Measurements from ENCODE around the gene CCT5.

CCT5 gene

DNA sequence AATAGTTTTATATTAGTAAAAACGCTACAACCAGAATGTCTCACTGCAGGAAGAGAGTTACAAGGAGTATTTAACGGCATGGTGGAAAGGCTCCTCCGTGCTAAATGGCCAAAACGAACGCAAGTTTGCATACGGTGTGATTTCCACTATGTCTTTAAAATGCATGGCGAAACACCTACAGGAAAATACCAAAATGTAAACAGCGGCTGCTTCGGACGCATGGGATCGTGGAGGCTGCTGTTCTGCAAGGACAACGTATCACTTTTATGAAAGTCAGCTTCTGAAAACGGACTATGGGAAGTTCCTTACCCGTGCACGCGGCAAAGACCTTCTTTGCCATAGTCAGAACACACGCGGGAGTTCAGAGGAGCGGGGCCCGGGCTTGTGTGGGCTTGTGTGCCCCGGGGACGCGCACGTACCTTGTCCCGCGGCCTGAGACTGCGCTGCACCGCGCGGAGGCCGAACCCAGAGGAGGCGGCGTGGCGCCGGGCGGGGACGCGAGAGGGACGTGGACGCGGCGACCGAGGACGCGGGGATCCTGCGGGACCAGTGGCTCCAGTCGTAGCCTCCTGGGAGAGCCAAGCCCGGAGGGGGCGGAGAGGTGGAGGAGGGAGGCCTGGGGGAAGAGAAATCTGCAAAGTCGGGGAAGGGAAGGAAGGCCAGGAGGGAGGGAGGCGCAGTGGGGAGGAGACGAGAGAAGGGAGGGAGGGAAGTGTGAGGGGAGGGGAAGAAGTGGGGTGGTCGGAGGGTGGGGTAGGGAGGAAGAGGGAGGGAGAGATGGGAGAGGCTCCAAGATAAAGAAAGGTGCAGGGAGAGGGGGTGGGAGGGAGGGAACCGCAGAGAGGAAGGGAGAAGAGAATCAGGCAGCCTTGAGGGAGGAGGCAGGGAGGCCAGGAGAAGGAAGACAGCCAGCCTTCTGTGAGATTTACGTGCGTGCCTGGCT, 57.4 kb downstream of the CCT5 start, which contains the start of gene CMBL:
TSS of gene CMBL (minus strand) at position 697 of the 943 bp plus-strand sequence. CDS start 17,140 bp downstream, outside the sequence.
- TF ChIP-seq, protein P1, sequence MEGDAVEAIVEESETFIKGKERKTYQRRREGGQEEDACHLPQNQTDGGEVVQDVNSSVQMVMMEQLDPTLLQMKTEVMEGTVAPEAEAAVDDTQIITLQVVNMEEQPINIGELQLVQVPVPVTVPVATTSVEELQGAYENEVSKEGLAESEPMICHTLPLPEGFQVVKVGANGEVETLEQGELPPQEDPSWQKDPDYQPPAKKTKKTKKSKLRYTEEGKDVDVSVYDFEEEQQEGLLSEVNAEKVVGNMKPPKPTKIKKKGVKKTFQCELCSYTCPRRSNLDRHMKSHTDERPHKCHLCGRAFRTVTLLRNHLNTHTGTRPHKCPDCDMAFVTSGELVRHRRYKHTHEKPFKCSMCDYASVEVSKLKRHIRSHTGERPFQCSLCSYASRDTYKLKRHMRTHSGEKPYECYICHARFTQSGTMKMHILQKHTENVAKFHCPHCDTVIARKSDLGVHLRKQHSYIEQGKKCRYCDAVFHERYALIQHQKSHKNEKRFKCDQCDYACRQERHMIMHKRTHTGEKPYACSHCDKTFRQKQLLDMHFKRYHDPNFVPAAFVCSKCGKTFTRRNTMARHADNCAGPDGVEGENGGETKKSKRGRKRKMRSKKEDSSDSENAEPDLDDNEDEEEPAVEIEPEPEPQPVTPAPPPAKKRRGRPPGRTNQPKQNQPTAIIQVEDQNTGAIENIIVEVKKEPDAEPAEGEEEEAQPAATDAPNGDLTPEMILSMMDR (IDR thresholded peaks at IDR 0.05), result no peak

DNA sequence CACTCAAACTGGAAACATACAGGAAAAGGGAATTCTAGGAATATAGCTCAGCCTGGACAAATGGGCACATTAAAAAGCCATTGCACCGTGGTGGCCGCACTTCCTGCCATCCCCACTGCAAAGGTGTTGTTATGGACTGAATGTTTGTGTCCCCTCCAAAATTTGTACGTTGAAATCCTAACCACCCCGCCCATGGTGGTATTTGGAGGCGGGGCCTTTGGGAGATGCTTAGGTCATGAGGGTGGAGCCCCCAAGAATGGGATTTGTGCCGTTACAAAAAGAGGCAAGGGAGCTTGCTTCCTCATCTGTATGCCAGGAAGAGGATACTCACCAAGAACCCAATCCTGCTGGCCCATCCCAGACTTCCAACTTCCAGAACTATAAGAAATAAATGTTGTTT, 58.8 kb downstream of the CCT5 start:
- TF ChIP-seq, protein P1 (IDR thresholded peaks at IDR 0.05), result no peak

DNA sequence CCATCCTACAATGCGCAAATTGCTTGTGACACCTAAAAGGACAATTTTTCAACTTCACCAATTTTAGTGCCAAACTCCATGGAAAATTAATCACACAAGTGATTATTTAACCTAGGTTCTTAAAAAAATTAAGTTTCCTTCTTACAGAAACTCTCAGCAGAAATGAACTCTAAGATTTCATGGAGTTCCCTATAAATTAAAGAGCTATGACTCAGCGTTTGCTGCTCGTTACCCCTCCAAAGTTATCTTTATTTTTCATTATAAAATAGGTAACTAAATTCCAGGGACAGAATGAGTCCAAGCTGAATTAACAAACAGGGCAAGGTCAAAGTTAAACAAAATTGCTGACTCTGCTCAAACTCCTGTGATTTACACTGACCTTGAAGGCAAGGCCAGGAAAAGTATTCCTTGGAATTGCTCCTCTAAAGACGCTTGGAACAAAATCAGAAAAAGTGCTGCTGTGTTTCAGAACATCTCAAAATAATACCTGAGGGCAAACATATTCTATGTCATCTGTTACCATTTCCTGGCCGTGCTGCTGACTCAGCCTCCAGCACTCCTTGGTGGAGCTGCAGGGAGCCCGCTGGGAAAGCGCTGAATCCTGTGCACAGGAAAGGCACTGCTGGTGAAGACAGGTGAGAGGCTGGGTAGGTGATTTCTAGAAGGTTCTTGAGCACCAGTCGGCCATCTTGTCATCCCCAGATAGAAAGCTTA, 60.1 kb downstream of the CCT5 start:
- TF ChIP-seq, protein P1 (IDR thresholded peaks at IDR 0.05), result no peak

DNA sequence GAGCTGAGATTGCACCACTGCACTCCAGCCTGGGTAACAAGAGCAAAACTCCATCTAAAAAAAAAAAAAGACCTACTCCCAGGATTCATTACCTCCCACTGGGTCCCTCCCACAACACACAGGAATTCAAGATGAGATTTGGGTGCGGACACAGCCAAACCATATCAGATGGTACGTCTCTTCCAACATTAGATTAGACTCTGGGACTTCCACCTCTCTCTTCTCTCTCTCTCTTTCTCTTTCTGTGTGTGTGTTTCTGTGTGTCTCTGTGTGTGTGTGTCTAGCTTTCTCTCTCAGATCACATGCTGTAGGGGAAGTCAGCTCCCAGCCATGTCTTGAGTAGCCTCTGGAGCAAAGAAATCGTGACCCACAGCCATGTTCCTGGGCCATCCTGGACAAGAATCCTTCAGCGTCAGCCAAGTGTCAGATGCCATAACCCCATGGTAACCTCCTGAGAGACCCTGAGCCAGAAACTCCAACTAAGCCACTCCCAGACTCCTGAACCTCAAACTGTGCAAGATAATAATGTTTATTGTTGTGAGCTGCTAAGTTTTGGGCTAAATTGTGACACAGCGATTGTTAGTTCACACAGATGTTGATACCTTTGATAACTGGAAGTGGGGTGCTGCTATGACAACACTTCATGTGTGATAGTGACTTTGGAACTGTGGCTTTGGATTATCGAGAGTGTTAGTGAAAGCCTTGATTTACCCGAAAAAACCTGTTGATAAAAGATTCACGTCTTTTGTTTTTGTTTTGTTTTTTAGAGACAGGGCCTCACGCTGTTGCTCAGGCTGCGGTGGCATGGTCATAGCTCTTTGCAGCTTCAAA, 61.7 kb downstream of the CCT5 start:
- TF ChIP-seq, protein P1 (IDR thresholded peaks at IDR 0.05), result no peak

DNA sequence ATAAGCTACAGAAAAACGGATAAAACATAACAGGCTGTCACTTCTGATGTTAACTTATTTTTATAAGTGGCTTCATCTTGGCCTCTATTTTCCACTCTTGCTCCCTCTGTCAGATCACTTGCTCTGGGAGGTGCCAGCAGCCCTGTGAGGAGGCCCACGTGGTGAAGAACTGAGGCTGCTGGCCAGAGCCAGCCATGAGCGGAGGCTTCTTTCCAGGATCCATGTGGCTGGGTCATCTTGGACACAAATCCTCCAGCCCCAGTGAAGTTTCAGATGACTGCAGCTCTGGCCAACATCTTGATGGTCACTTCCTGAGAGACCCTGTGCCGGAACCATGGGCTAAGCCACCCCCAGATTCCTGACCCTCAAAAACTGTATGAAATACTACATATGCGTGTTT, 65.1 kb downstream of the CCT5 start:
- TF ChIP-seq, protein P1 (IDR thresholded peaks at IDR 0.05), result no peak
